ENCODE data around the gene TDRD1.
"Not testable (repeated sequence)": the region's sequence is repeated elsewhere in the genome, so short reads cannot be mapped to it uniquely, and the experiment has no call there.

The TDRD1 gene, protein sequence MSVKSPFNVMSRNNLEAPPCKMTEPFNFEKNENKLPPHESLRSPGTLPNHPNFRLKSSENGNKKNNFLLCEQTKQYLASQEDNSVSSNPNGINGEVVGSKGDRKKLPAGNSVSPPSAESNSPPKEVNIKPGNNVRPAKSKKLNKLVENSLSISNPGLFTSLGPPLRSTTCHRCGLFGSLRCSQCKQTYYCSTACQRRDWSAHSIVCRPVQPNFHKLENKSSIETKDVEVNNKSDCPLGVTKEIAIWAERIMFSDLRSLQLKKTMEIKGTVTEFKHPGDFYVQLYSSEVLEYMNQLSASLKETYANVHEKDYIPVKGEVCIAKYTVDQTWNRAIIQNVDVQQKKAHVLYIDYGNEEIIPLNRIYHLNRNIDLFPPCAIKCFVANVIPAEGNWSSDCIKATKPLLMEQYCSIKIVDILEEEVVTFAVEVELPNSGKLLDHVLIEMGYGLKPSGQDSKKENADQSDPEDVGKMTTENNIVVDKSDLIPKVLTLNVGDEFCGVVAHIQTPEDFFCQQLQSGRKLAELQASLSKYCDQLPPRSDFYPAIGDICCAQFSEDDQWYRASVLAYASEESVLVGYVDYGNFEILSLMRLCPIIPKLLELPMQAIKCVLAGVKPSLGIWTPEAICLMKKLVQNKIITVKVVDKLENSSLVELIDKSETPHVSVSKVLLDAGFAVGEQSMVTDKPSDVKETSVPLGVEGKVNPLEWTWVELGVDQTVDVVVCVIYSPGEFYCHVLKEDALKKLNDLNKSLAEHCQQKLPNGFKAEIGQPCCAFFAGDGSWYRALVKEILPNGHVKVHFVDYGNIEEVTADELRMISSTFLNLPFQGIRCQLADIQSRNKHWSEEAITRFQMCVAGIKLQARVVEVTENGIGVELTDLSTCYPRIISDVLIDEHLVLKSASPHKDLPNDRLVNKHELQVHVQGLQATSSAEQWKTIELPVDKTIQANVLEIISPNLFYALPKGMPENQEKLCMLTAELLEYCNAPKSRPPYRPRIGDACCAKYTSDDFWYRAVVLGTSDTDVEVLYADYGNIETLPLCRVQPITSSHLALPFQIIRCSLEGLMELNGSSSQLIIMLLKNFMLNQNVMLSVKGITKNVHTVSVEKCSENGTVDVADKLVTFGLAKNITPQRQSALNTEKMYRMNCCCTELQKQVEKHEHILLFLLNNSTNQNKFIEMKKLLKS

DNA sequence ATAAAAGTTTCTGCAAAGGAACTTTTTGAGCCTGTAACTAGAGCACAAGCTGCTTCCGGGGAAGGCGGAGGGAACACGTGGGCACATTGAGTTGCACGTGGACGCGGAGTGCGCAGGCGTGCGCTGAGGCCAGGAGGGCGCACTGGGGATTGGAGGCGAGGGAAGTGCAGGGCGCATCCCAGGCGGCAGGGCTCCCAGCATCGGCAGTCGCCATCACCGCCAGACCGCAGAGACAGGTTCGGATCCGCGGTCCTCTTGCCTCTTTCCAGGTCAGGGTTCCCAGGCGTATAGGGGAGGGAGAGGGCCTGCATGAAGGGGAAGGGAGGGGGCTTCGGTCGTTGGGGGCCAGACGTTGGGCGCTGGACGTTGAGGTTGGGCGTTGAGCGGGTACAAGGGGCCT lies at the start of gene TDRD1:
TDRD1 (plus strand) TSS at position 206 of the 400 bp plus-strand sequence. CDS start 8,479 bp downstream, outside the sequence.
- no peak for DNase-seq (ENCODE audit: low read depth, low spot score)

- no peak for DNase-seq (ENCODE audit: low read depth, low spot score)
Measured at GRCh38 chr10:114131094-114131493, 48.1 kb upstream of the TDRD1 start.

- DNase-seq (ENCODE audit: low read depth, low spot score), result no peak
Measured at GRCh38 chr10:114135476-114135875, 43.7 kb upstream of the TDRD1 start.

- DNase-seq (ENCODE audit: low read depth, low spot score), result no peak
Measured at GRCh38 chr10:114138581-114138980, 40.6 kb upstream of the TDRD1 start.

- no peak for DNase-seq (ENCODE audit: low read depth, low spot score)
Measured at GRCh38 chr10:114140036-114140435, 39.1 kb upstream of the TDRD1 start.

DNA sequence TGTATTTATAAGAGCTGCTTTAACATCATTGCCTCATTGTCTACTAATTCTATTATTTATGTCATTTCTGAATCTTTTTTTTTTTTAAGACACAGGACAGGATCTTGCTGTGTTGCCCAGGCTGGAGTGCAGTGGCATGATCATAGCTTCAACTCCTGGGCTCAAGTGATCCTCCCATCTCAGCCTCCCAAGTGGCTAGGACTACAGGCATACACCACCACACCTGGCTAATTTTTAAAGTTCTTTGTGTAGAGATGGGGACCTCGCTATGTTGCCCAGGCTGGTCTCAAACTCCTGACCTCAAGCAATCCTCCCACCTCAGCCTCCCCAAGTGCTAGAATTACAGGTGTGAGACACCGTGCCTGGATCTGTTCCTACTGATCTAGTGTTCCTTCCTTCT lies 38.3 kb upstream of the TDRD1 start:
- not testable (repeated sequence) for DNase-seq (ENCODE audit: low read depth, low spot score)

- no peak for DNase-seq (ENCODE audit: low read depth, low spot score)
Measured at GRCh38 chr10:114142018-114142417, 37.1 kb upstream of the TDRD1 start.

DNA sequence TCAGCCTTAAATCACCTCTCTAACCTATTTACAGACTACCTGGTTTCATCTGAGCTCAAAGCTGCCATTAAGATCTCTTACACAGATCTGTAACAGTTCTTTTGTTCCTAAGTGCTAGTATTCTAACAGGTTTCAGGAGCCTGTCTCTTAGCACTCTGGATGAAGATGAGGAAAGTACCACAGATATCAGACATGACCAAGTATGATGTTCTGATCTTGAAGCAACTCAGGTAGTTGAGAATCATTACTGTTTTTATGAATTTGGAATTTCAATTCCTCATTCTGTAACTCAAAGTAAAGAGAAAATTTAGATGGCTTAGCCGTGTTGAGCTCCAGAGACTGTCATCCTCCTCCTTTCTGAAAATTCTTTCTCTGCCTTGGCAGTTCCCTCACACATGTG lies 36.0 kb upstream of the TDRD1 start:
- DNase-seq (ENCODE audit: low read depth, low spot score), result no peak

DNA sequence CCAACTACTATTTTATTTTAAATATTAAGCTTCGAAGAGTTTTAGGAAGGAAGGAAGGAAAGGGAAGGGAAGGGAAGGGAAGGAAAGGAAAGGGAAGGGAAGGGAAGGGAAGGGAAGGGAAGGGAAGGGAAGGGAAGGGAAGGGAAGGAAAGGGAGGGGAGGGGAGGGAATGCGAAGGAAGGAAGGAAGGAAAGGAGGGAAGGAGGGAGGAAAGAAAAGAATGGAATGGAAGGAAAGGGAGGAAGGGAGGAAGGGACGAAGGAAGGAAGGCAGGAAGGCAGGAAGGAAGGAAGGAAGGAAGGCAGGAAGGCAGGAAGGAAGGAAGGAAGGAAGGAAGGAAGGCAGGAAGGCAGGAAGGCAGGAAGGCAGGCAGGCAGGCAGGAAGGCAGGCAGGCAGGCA lies 29.7 kb upstream of the TDRD1 start:
- not testable (repeated sequence) for DNase-seq (ENCODE audit: low read depth, low spot score)

DNA sequence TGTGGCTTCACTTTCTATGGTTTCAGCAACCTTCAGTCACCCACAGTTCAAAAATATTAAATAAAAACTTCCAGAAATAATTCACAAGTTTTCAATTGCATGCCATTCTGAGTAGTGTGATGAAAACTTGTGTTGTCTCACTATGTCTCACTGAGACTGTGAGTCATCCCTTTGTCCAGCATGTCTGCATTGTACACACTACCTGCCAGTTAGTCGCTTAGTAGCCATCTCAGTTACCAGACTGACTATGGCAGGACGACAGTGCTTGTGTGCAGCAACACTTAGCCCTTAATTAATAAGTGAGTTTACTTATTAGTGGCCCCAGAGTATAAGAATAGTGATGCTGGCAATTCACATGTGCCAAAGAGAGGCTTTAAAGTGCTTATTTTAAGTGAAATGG lies 27.7 kb upstream of the TDRD1 start:
- no peak for DNase-seq (ENCODE audit: low read depth, low spot score)

DNA sequence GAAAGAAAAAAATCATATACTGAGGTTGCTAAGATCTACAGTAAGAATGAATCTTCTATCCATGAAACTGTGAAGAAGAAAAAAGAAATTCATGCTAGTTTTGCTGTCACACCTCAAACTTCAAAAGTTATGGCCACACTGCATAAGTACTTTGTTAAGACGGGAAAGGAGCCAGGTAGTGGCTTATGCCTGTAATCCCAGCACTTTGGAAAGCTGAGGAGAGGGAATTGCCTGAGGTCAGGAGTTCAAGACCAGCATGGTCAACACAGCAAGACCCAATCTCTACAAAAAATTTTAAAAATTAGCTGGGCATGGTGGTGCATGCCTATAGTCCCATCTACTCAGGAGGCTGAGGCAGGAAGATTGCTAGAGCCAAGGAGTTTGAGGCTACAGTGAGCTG lies 27.3 kb upstream of the TDRD1 start:
- DNase-seq (ENCODE audit: low read depth, low spot score), result no peak

- DNase-seq (ENCODE audit: low read depth, low spot score), result no peak
Measured at GRCh38 chr10:114157912-114158311, 21.2 kb upstream of the TDRD1 start.

- no peak for DNase-seq (ENCODE audit: low read depth, low spot score)
Measured at GRCh38 chr10:114163062-114163461, 16.1 kb upstream of the TDRD1 start.

DNA sequence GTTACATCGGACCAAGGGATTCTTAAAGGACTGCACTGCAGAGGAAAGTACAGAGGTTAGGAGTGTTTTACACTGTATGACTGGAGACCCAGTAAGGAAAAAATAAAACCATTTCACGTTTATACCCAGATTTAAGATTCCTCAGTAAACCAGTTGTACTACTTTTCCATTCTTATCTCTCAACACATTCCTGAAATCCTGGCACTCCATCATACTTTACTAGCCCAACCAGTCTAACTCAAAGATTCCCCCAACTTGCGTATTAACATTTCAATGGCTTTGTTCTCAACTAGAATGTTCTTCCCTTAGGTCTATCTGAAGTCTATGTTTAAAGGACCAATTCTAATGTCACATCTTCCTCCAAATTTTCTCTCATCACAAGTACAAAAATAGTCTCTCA lies 13.1 kb upstream of the TDRD1 start:
- DNase-seq (ENCODE audit: low read depth, low spot score), result no peak

GRCh38 chr10:114166494-114166893 lies 12.7 kb upstream of the TDRD1 start:
- DNase-seq (ENCODE audit: low read depth, low spot score), result no peak

GRCh38 chr10:114167985-114168384 lies 11.2 kb upstream of the TDRD1 start:
- DNase-seq (ENCODE audit: low read depth, low spot score), result no peak

DNA sequence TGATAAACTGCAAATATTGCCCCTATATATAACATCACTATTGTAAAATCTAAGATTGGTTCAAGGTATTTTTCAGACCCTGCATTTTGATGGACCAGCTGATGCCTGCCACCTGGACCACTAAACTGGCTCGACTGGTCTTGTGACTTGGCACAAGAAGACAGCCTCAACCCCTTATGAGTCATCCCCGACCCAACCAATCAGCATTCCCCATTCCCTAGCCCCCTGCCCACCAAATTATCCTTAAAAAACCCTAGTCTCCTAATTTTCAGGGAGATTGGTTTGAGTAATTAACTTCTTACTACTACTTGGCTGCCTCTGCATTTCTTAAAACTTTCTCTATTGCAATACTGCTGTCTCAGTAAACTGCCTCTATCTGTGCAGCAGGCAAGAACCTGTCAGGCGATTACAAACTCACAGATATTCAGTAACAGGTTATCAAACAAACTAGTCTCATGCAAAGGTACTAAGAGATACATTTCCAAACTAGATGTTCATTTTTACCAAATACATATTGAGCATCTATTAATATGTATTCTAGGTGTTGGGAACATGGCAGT lies 10.6 kb upstream of the TDRD1 start:
- no peak for DNase-seq (ENCODE audit: low read depth, low spot score)

- no peak for DNase-seq (ENCODE audit: low read depth, low spot score)
Measured at GRCh38 chr10:114172216-114172615, 6.9 kb upstream of the TDRD1 start.

DNA sequence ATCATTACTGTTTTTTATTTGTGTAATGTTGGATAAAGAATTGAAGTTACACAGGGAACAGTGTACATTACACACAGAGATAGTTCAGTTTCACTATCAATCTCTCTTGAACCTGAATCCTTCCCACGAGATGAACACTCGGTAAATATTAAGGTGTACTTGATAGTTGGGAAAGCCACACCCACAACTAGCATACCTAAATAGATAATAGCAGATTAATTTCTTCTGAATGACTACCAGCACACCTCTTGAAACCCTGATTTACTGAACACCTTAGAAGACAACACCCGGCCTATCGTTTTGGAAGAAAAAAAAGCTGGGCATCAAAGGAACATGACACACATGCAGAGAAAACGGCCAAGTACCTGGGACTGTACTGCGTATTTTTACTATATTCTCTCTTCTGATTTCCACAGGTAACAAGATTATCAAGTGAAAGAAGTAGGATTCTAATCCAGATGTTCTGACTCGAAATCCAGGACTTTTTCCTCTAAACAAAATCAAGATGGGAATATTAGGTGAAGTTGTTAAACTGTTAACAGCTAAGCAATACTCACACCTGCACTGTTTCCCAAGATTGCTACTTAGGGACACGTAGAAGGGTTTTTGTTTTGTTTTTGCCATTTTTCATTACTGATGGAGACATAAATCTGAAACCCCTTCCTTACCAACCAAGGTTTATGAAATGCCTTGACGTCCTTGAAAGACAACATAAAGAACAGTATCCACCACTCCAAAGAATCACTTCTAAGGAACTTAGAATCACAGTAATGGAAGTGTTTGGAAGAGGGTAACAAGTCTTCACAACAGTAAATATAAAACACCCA lies 6.2 kb upstream of the TDRD1 start:
- DNase-seq (ENCODE audit: low read depth, low spot score), result no peak

- DNase-seq (ENCODE audit: low read depth, low spot score), result no peak
Measured at GRCh38 chr10:114173603-114173920, 5.6 kb upstream of the TDRD1 start.
